ENCODE measurements around the gene SSTR5.

GRCh38 chr16:1067629-1068028, 4.9 kb upstream of the SSTR5 start:
- TF ChIP-seq POLR2A (IDR thresholded peaks at IDR 0.05) = no peak
- no peak for TF ChIP-seq CTCF (IDR thresholded peaks at IDR 0.05)
